ENCODE data around the gene DMPK.
"Not testable (repeated sequence)": the region's sequence is repeated elsewhere in the genome, so short reads cannot be mapped to it uniquely, and the experiment has no call there.

The DMPK gene

GRCh38 chr19:45814851-45815480 lies 32.7 kb upstream of the DMPK start, which contains the start of gene RSPH6A:
RSPH6A (minus strand) TSS chr19:45815308; CDS start chr19:45815176, 132 bp downstream.
- no peak for DNase-seq

- no peak for DNase-seq
These were observed 32.0 kb upstream of the DMPK start for GRCh38 chr19:45814166-45814780.

GRCh38 chr19:45812297-45812696 lies 30.0 kb upstream of the DMPK start:
- DNase-seq = no peak

- peak; percentile 84 for DNase-seq
These were observed 27.4 kb upstream of the DMPK start for GRCh38 chr19:45809643-45810159.

- DNase-seq = no peak
These were observed 23.4 kb upstream of the DMPK start for GRCh38 chr19:45805719-45806118.

GRCh38 chr19:45804959-45805230 lies 22.6 kb upstream of the DMPK start:
- no peak for DNase-seq

GRCh38 chr19:45804140-45804958 lies 22.1 kb upstream of the DMPK start:
- DNase-seq = no peak

GRCh38 chr19:45801603-45802175 lies 19.4 kb upstream of the DMPK start:
- no peak for DNase-seq

GRCh38 chr19:45800070-45800553 lies 17.8 kb upstream of the DMPK start:
- peak; percentile 24 for DNase-seq

GRCh38 chr19:45799541-45799940 lies 17.3 kb upstream of the DMPK start:
- not testable (repeated sequence) for DNase-seq

GRCh38 chr19:45798995-45799517 lies 16.8 kb upstream of the DMPK start:
- DNase-seq = peak; percentile 86

- no peak for DNase-seq
These were observed 12.3 kb upstream of the DMPK start for GRCh38 chr19:45794627-45795026.

GRCh38 chr19:45793876-45794275 lies 11.6 kb upstream of the DMPK start:
- no peak for DNase-seq

GRCh38 chr19:45793178-45793564 lies 10.9 kb upstream of the DMPK start:
- DNase-seq = no peak

- peak; percentile 97 for DNase-seq
These were observed 10.3 kb upstream of the DMPK start, which contains the start of gene DMWD for GRCh38 chr19:45792470-45793177. DMWD (minus strand) TSS chr19:45792845; CDS start chr19:45792756, 89 bp downstream.

- DNase-seq = no peak
These were observed 9.6 kb upstream of the DMPK start for GRCh38 chr19:45791744-45792469.

GRCh38 chr19:45790942-45791341 lies 8.7 kb upstream of the DMPK start:
- DNase-seq = no peak

GRCh38 chr19:45789035-45789786 lies 6.9 kb upstream of the DMPK start:
- DNase-seq = no peak

GRCh38 chr19:45786533-45786894 lies 4.2 kb upstream of the DMPK start:
- DNase-seq = no peak

- no peak for DNase-seq
These were observed 3.7 kb upstream of the DMPK start for GRCh38 chr19:45785781-45786532.
